HG02588 (cell line): ENCODE results near the gene SSC5D.
A peak's percentile ranks its signal among the peaks of the same experiment; 100 is the strongest.

Experiments used
- ATAC-seq: cut with Tn5 transposase; IDR thresholded peaks from one replicate; pipeline ENCODE4 v1.9.1; 2021; ENCODE audit warnings: mild to moderate bottlenecking, moderate library complexity; ENCODE audit not compliant: unreplicated experiment

SSC5D gene

DNA sequence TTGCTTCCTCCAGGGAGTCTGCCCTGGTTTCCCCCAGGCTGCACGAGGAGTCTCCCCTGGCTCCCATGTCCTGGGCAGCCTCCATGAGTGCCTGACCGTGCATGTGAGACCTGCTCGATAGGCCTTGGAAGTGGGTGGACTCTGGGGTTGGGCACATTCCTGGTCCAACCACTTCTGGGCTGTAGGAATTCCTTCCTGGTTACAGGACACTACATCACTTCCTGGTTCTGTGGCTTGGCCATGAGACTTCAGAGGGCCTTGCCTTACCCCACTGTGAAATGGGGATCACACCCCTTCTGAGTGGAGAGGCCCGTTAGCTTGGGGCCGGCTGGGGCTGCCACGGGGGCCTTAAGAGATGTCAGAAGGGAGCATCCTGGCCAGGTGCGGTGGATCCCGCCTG, 15.8 kb upstream of the SSC5D start:
- ATAC-seq = no peak

DNA sequence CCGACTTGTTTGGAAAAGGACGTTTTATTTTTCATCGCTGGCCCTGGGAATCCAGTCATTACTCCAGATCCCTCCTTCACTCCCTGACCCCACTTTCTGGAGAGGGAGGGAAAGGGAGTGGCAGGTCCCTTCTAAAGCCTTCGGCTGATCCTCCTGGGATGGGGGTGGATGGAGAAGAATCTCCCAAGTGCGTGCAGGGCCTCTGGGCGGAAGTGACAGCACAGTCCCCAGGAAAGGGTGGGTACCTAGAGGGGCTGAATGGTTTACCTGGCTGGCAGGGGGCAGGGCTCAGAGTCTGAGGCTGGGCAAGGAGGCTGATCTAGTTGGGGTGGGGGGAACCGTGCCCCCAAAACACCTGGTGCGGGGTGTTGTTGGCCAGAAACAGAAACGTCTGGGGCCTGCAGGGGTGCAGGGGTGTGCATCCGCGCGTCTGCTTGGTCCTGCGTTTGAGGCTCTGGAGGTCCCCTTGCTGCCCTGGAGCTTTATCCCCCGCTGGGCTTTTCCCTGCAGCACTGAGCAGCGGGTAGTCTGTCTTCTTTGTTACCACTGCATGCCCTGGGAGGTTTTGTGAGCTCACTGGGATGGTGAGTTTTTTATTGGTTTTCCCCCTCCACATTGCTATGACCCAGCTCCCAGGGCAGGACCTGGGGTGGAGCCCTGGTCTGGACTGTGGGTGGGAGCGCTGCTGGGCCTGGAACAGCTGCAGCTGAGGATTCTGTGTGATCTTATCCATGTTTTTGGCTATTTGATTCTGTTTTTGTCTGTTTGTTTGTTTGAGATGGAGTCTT, 14.8 kb upstream of the SSC5D start:
- no peak for ATAC-seq

DNA sequence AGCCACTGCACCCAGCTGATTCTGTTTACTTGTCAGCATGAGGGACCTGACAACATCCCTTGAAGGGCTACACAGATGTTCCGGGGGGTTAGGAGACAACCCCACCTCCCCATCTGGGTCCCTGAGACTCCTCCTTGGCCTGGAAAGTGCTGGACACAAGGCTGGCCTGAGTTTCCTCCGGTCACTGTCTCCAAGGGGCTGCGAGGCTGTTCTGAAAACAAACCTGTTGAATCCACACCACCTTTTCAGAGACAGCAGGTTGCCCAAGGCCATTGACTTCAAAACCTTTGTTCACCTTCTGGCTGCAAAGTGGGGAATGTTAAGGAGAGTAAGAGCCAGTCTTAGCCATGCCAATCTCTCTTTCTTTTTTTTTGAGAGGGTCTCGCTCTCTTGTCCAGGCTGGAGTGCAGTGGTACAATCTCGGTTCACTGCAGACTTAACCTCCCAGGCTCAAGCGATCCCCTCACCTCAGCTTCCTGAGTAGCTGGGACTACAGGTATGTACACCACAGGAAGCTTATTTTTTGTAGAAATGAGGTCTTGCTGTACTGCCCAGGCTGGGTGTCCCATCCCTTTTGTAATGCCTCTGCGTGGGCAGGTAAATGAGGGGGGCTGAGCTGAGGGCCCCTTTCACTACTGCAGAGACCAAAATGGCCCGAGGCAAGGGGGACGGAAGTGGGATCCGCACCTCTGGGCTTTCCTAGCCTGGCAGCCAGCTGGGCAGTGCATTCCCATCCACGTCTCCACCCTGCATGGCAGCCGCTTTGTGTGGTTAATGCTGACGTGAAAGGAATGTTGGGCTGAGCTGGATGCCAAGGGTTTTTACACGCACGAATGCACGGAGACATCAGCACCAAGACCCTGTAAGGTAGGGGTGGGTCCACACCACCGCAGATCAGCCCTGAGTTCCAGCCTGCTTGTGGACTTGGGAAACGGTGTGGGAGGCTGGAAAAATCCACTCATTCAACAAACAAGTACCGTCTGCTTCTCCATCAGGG, 13.7 kb upstream of the SSC5D start:
- ATAC-seq = no peak

DNA sequence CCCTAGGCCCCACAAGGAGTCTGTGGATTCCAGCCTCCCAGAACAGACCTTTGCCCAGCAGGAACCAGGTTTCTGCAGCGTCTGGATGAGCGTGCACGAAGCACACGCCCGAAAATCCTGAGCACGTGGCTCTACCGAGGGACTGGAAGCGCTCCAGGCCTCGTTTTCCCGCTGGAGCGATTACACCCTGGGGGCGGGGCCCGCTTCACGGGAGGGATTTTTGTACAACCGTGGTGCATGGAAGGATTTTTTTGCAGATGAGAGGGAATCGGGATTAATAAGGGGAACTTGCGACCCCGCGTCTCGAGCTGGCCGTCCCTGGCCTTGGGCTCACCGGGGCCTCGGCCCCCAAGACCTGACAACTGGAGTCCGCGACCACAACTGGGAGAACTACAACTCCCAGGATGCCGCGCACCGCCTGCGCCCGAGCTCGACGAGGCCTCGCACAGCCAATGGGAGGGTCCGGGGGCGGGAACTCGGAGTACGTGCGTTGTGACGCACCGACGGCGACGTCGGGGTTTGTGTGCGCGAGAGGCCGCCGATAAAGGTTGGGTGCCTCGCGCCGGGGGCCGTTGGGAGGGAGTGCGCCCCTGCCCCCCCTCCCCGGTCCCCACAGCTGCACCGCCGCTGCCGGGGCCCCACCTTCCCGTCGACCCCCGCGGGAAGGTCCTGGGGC, 12.0 kb upstream of the SSC5D start, which contains the start of gene ZNF628:
Gene ZNF628 (plus strand): TSS at position 518 of the 676 bp plus-strand sequence. CDS start 3,294 bp downstream, outside the sequence.
- peak; percentile 91 for ATAC-seq

DNA sequence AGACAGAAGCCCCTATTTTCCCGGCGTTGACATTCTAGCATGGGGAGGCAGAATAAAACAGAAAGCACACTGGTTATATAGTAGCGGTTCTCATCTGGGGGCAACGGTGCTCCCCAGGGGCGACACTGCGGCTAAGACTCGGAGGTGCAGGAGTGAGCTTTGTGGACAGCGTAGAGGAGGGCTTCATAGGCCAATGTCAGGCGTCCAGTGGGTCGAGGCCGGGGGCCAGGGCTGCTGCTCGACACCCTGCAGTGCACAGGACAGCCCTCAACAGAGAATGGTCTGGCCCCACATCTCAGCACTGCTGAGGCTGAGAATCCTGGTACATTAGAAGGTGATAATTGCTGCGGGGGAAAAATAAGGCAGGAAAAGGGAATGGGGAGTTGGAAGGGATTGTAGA, 10.3 kb upstream of the SSC5D start:
- no peak for ATAC-seq

DNA sequence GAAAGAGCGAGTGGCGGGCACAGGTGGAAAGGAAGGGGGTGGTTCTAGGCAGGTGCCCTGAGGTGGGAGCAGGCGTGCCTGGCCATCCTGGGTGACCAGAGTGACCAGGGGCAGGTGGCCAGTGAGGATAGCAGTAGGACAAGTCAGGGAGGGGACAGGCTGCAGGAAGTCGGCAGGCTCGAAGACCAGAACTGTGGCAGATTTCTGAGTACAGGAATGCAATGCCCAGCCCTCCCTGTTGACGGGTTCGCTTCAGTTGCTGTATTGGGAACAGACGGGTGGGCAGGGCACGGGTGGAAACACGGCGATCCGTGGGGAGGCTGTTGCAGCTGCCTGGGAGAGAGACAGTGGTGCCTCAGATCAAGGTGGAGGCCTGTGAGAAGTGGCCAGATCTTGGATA, 9.9 kb upstream of the SSC5D start:
- ATAC-seq = no peak

DNA sequence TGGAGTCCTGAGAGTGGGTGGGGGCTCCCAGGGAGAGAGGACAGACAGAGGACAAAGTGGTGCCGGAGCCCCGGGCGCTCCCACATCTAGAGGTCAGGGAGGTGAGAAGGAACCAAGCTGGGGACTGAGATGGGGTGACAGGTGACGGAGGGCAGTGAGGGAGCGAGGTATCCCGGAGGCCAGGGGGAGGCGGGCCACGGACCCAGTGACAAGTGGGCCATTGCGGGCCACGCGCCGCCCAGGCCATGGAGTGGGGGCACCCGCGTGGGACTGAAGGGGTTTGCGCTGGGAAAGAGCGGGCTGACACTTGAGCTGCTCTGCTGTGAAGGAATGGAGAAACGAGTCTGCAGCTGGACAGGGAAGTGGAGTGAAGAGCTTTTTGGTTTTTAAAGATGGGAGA, 9.2 kb upstream of the SSC5D start:
- no peak for ATAC-seq

DNA sequence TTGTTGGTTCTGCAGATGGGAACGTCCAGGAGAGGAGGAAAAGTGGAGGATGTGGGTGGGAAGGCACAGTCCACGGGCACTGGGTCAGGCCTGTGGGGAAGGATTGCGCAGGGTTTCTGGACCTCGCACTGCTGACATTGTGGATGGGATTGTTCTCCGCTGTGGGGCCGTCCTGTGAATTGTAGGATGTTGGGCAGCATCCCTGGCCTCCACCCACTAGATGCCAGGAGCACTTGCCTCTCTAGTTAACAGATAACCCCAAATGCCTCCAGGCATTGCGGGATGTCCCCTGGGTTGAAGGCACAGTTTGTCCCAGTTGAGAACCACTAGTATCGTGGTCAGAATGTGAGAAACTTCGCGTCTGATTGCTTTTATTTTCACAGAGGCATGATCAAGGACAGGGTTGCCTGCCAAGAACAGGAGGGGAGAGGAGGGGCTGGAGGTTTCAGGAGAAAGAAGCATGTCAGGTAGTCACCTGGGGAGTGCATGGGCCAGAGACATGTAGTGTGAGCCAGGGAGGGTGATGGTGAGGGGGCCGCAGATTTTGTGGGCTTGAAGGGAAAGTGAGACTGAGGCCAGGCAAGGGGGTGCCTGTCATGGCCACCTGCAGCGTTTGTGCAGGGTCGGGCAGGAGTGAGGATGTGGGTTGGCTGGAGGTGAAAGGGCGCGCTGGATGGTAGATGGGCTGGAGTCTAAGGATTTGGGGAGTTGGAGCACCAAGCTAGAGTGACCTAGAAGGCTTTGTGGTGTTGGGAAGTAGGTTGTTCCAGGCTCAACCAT, 8.6 kb upstream of the SSC5D start:
- no peak for ATAC-seq

DNA sequence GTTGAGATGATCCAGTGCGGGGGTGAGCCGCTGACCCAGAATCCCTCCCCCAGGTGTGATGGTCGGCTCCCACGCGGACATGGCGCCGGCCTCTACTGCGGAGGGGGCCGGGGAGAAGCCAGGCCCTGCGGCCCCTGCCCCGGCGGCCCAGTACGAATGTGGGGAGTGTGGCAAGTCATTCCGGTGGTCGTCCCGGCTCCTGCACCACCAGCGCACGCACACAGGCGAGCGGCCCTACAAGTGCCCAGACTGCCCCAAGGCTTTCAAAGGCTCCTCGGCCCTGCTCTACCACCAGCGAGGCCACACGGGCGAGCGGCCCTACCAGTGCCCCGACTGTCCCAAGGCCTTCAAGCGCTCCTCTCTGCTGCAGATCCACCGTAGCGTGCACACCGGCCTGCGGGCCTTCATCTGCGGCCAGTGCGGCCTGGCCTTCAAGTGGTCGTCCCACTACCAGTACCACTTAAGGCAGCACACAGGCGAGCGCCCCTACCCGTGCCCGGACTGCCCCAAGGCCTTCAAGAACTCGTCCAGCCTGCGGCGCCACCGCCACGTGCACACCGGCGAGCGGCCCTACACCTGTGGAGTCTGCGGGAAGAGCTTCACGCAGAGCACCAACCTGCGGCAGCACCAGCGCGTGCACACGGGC, 7.0 kb upstream of the SSC5D start:
- ATAC-seq = no peak

DNA sequence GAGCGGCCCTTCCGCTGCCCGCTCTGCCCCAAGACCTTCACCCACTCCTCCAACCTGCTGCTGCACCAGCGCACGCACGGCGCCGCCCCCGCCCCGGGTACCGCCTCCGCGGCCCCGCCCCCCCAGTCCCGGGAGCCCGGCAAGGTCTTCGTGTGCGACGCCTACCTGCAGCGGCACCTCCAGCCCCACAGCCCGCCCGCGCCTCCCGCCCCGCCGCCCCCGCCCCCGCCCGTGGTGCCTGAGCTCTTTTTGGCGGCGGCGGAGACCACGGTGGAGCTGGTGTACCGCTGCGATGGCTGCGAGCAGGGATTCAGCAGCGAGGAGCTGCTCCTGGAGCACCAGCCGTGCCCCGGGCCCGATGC, 6.5 kb upstream of the SSC5D start:
- no peak for ATAC-seq

DNA sequence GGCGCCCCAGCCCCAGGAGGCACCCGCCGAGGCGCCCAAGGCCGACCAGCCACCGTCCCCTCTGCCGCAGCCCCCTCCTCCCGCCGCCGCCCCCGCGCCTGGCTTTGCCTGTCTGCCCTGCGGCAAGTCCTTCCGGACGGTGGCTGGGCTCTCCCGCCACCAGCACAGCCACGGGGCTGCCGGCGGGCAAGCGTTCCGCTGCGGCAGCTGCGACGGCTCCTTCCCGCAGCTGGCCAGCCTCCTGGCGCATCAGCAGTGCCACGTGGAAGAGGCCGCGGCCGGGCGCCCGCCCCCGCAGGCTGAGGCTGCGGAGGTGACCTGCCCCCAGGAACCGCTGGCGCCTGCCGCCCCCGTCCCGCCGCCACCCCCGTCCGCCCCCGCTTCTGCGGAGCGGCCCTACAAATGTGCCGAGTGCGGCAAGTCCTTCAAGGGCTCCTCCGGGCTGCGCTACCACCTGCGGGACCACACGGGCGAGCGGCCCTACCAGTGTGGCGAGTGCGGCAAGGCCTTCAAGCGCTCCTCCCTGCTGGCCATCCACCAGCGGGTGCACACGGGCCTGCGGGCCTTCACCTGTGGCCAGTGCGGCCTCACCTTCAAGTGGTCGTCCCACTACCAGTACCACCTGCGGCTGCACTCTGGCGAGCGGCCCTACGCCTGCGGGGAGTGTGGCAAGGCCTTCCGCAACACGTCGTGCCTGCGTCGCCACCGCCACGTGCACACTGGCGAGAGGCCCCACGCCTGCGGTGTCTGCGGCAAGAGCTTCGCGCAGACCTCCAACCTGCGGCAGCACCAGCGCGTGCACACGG, 5.9 kb upstream of the SSC5D start:
- no peak for ATAC-seq

DNA sequence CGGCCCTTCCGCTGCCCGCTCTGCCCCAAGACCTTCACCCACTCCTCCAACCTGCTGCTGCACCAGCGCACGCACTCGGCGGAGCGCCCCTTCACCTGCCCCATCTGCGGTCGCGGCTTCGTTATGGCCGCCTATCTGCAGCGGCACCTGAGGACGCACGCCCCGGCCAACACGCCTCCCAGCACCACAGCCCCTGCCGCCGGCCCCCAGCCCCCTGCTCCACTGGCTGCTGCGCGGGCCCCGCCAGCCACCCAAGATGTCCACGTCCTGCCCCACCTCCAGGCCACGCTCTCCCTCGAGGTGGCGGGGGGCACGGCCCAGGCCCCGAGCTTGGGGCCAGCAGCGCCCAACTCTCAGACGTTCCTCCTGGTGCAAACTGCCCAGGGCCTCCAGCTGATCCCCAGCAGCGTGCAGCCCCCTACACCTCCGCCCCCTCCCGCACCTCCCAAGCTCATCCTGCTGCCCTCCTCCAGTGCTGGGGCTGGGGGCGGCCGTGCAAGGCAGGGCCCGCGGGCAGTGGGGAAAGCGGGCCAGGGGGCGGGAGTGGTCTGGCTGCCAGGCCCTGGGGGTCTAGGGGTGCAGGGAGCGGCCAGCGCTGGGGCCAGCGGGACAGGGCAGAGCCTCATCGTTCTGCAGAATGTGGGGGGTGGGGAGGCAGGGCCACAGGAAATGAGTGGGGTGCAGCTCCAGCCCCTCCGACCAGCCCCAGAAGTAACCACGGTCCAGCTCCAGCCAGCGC, 5.1 kb upstream of the SSC5D start:
- no peak for ATAC-seq

DNA sequence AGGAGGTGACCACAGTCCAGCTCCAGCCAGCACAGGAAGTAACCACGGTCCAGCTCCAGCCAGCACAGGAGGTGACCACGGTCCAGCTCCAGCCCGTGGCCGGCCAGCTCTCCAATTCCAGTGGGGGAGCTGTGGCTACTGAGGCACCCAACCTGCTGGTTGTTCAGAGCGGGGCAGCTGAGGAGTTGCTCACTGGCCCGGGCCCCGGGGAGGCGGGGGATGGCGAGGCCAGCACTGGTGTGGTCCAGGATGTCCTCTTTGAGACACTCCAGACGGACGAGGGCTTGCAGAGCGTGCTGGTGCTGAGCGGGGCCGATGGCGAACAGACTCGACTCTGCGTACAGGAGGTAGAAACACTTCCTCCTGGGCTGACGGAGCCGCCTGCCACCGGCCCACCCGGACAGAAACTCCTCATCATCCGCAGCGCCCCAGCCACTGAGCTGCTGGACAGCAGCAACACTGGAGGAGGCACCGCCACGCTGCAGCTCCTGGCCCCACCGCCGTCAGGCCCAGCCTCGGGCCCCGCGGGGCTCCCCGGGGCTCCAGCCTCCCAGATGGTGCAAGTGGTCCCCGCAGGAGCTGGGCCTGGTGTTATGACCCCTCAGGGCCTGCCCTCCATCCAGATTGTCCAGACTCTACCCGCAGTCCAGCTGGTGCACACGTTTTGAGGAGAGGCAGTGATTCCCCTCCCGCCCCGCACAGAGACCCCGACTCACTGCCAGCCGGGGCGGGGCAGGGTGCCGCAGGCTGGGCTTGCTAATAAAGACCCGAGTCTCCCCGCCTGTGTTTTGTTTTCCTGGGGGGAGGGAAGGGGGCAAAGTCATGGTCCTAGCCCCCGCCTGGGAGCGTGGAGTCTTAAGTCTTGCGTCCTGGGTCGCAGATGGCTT, 4.3 kb upstream of the SSC5D start:
- ATAC-seq = no peak

DNA sequence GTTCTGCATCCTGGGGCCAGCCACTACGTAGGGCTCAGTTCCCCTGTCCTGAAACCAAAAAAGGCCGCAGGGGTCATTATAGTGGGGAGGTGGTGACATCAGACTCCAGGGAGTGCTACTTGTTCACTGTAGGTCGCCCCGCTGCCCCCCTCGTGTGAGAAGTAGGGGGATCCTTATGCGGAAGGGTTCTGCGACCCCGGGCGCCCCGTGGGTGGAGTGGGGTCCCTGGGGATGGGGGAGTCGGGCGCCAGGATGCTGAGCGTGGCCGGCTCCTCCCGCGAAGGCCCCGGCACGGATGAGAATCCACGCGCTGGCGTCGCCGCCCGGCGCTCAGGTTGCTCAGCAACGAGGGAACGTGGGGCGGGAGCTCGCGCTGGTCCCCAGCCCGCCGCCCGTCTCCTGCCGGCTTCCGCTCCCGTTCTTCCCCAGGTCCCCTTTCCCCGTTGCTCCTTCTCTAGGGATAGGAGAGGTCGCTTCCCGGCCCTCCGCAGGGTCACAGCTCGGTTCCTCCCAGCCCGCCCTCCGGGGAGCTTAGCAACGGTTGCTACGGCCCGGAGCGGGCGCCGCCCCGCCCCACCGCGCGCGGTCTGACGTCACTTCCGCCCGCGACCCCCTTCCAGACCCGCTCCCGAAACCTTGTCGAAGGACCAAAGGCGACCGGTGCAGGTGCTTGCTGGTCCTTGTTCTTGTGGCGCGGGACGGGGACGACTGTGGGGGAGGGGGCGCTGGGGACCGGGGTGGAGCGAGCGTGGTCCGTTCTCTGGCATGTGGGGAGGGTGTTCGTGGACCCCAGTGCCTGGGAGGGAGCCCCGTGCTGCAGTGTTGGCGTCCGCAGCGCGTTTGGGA, 3.4 kb upstream of the SSC5D start, which contains the start of gene NAT14:
Gene NAT14 (plus strand): TSS at position 596 of the 846 bp plus-strand sequence. CDS start 521 bp downstream, outside the sequence.
- peak; percentile 52 for ATAC-seq

DNA sequence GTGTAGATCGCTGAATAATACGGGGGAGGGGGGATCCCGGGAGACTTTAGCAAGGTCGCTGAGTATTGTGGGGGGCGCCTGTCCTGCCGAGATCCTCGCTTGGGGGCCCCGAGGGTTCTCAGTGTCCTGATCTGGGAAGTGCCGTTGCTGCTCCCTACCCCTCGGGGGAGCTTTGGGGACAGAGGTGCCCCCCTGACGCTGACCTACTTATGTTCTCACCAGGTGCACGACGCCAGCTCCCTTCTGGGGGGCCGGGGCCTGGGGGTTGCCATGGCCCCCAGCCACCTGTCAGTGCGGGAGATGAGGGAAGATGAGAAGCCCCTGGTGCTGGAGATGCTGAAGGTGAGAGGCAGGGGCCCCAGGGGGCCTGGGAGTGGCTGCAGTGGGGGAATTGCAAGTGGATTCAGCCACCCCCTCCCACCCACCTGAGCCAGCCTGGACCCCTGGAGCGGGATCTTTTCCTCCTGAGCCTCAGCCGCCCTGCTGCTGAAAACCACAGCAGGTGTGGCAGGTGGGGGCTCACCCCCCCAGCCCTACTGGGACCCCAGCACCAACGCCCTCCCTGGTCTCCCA, 2.7 kb upstream of the SSC5D start:
- ATAC-seq = no peak
